ENCODE measurements around the gene SRP14.

- TF ChIP-seq, protein P1, sequence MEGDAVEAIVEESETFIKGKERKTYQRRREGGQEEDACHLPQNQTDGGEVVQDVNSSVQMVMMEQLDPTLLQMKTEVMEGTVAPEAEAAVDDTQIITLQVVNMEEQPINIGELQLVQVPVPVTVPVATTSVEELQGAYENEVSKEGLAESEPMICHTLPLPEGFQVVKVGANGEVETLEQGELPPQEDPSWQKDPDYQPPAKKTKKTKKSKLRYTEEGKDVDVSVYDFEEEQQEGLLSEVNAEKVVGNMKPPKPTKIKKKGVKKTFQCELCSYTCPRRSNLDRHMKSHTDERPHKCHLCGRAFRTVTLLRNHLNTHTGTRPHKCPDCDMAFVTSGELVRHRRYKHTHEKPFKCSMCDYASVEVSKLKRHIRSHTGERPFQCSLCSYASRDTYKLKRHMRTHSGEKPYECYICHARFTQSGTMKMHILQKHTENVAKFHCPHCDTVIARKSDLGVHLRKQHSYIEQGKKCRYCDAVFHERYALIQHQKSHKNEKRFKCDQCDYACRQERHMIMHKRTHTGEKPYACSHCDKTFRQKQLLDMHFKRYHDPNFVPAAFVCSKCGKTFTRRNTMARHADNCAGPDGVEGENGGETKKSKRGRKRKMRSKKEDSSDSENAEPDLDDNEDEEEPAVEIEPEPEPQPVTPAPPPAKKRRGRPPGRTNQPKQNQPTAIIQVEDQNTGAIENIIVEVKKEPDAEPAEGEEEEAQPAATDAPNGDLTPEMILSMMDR (IDR thresholded peaks at IDR 0.05; ENCODE audit: low read depth, low read length), result no peak
- no peak for TF ChIP-seq POLR2A (IDR thresholded peaks at IDR 0.05; ENCODE audit: extremely low read depth, insufficient read length)
- TF ChIP-seq MAX (IDR thresholded peaks at IDR 0.05; ENCODE audit: low read depth, low read length), result no peak
Measured at GRCh38 chr15:40045572-40046217, 6.7 kb upstream of the SRP14 start.

All from NB4 (cell line).